GM12874 (cell line): ENCODE measurements around the gene ACTR3C.

Experiments used
- CTCF ChIP-seq: IDR thresholded peaks from 2 replicates; pipeline ENCODE4 v1.5.1; 2011; ENCODE audit warnings: low read depth, mild to moderate bottlenecking, control low read depth, low read length, moderate library complexity; ENCODE audit not compliant: insufficient read depth

The ACTR3C gene

GRCh38 chr7:150343225-150343624 lies 19.9 kb upstream of the ACTR3C start:
- no peak for TF ChIP-seq CTCF

- no peak for TF ChIP-seq CTCF
Measured at GRCh38 chr7:150342121-150342408, 18.7 kb upstream of the ACTR3C start.

- TF ChIP-seq CTCF = no peak
Measured at GRCh38 chr7:150341263-150342120, 18.1 kb upstream of the ACTR3C start, which contains the start of gene RARRES2. RARRES2 (minus strand) TSS chr7:150341629; CDS start chr7:150340609, 1,020 bp downstream.

GRCh38 chr7:150340875-150341262 lies 17.5 kb upstream of the ACTR3C start:
- TF ChIP-seq CTCF = no peak

GRCh38 chr7:150340024-150340749 lies 16.8 kb upstream of the ACTR3C start:
- TF ChIP-seq CTCF = no peak

GRCh38 chr7:150339409-150339809 lies 16.1 kb upstream of the ACTR3C start:
- no peak for TF ChIP-seq CTCF

- TF ChIP-seq CTCF = no peak
Measured at GRCh38 chr7:150338166-150338829, 15.0 kb upstream of the ACTR3C start.
